HCT116 (cell line): ENCODE data around the gene THUMPD2. TPM values are rescaled to one million over a fixed set of nuclear protein-coding genes. Genes with fewer than 3 reads are reported as not detected.

ENCODE experiments used
- ATAC-seq: fragments of 200-7000 bp; cut with Tn5 transposase; 2 replicates; pipeline ENCODE4 v1.9.1; 2020; ENCODE audit warnings: mild to moderate bottlenecking, moderate library complexity
- BruUV-seq: library from RNA; stranded (reverse); fragments of 400-500 nt; replicated peaks from 2 replicates; lab custom pipeline; 2021; lab: Mats Ljungman, UMichigan
- CTCF ChIA-PET: fragments of 300-600 bp; sonication (Branson Sonifier 250); formaldehyde crosslinking; loops from one replicate; lab custom pipeline; 2021; ENCODE audit warnings: antibody characterized with exemption; lab: Charles Lee
- POLR2A ChIA-PET: fragments of 300-600, 350-600 bp; sonication (Branson Sonifier 250); formaldehyde crosslinking; loops from one replicate; lab custom pipeline; 2021; ENCODE audit warnings: antibody characterized with exemption; lab: Charles Lee
- RAD21 ChIA-PET, 2 experiments: fragments of 300-600 bp; sonication (Branson Sonifier 250); formaldehyde crosslinking; loops; one replicate each; lab custom pipeline; 2023; ENCODE audit warnings: low total read pairs in 2 of 2; ENCODE audit not compliant: uncharacterized antibody in 2 of 2, unreplicated experiment in 2 of 2, low non-redundant PET in 1 of 2; lab: Charles Lee
- DNase-seq: peaks from one replicate; pipeline ENCODE4 v3.0.0-alpha.2; 2010; ENCODE audit warnings: low read depth, low spot score
- H2AFZ ChIP-seq: fragments of 200-600 bp; shearing (Covaris generic), sonication (generic); 2 replicates; pipeline ENCODE4 v1.6.1; 2017; ENCODE audit warnings: low read depth, mixed run types, mixed read lengths, antibody characterized with exemption, low read length; ENCODE audit not compliant: poor library complexity, severe bottlenecking
- H3K27ac ChIP-seq: 2 replicates; pipeline ENCODE4 v1.5.1; 2012; ENCODE audit warnings: low read depth, low read length
- H3K27me3 ChIP-seq: fragments of 200-600 bp; sonication (generic); 2 replicates; pipeline ENCODE4 v1.6.1; 2016; ENCODE audit warnings: mixed run types, low read length, mixed read lengths; ENCODE audit not compliant: insufficient read depth
- H3K36me3 ChIP-seq, 2 experiments: fragments of 200-500 bp in 1 of 2; fragments of 200-600 bp in 1 of 2; sonication (Bioruptor generic) in 1 of 2; sonication (generic) in 1 of 2; 2 replicates each; pipeline versions ENCODE4 v1.5.1 to v1.6.1; 2014 to 2016; ENCODE audit warnings: low read length in 2 of 2, inconsistent platforms in 1 of 2, mixed read lengths in 1 of 2, mixed run types in 1 of 2; ENCODE audit not compliant: insufficient read depth in 2 of 2, control insufficient read depth in 1 of 2
- H3K4me1 ChIP-seq, 2 experiments: fragments of 200-600 bp in 1 of 2; sonication (generic) in 1 of 2; 2 replicates each; pipeline versions ENCODE4 v1.5.1 to v1.6.1; 2012 to 2017; ENCODE audit warnings: low read length in 2 of 2, inconsistent platforms in 1 of 2, mild to moderate bottlenecking in 1 of 2, mixed read lengths in 1 of 2, mixed run types in 1 of 2, moderate library complexity in 1 of 2; ENCODE audit not compliant: insufficient read depth in 2 of 2, control insufficient read depth in 1 of 2
- H3K4me2 ChIP-seq: fragments of 200-600 bp; sonication (generic); 2 replicates; pipeline ENCODE4 v1.6.1; 2017; ENCODE audit warnings: mixed run types, low read length, mixed read lengths
- H3K4me3 ChIP-seq, 2 experiments: fragments of 200-600 bp in 1 of 2; sonication (generic) in 1 of 2; replicated peaks in 1 of 2; 2 replicates each; pipeline ENCODE4 v1.5.1; 2011 to 2016; ENCODE audit warnings: low read length in 2 of 2, control low read depth in 1 of 2, low read depth in 1 of 2, mild to moderate bottlenecking in 1 of 2, mixed read lengths in 1 of 2, mixed run types in 1 of 2
- H3K79me2 ChIP-seq: fragments of 200-600 bp; sonication (generic); 2 replicates; pipeline ENCODE4 v1.6.1; 2017; ENCODE audit warnings: mild to moderate bottlenecking, mixed run types, low read length, moderate library complexity, mixed read lengths; ENCODE audit not compliant: insufficient read depth
- H3K9ac ChIP-seq: fragments of 200-600 bp; sonication (generic); 2 replicates; pipeline ENCODE4 v1.6.1; 2016; ENCODE audit warnings: low read length, mixed read lengths
- H3K9me2 ChIP-seq: fragments of 200-600 bp; sonication (generic), shearing (Covaris generic); 2 replicates; pipeline ENCODE4 v1.6.1; 2017; ENCODE audit warnings: mixed run types, mild to moderate bottlenecking, moderate library complexity; ENCODE audit not compliant: insufficient read depth
- H3K9me3 ChIP-seq, 2 experiments: fragments of 200-500 bp in 1 of 2; fragments of 200-600 bp in 1 of 2; sonication (Bioruptor generic) in 1 of 2; sonication (generic) in 1 of 2; 2 replicates each; pipeline ENCODE4 v1.6.1; 2014 to 2017; ENCODE audit warnings: low read length in 2 of 2, mixed read lengths in 2 of 2, inconsistent platforms in 1 of 2, low read depth in 1 of 2, mild to moderate bottlenecking in 1 of 2, mixed run types in 1 of 2, moderate library complexity in 1 of 2; ENCODE audit not compliant: control insufficient read depth in 1 of 2, insufficient read depth in 1 of 2
- H4K20me1 ChIP-seq: fragments of 200-600 bp; sonication (generic), shearing (Covaris generic); 2 replicates; pipeline ENCODE4 v1.6.1; 2017; ENCODE audit warnings: mixed run types, mild to moderate bottlenecking, moderate library complexity; ENCODE audit not compliant: insufficient read depth
- CBX3 ChIP-seq: IDR thresholded peaks from 2 replicates; pipeline ENCODE4 v1.6.1; 2012; ENCODE audit warnings: low read depth
- EGR1 ChIP-seq: IDR thresholded peaks from 2 replicates; pipeline ENCODE4 v1.6.1; 2012; ENCODE audit warnings: low read depth
- ELF1 ChIP-seq: IDR thresholded peaks from 2 replicates; pipeline ENCODE4 v1.6.1; 2012; ENCODE audit warnings: low read depth, borderline replicate concordance
- EZH2phosphoT487 ChIP-seq: fragments of 200-600 bp; IDR thresholded peaks from 2 replicates; pipeline ENCODE4 v1.6.1; 2018; ENCODE audit warnings: antibody characterized with exemption, borderline replicate concordance
- MAX ChIP-seq: IDR thresholded peaks from 2 replicates; pipeline ENCODE4 v1.6.1; 2012
- RAD21 ChIP-seq: IDR thresholded peaks from 2 replicates; pipeline ENCODE4 v1.6.1; 2012; ENCODE audit warnings: low read depth, mild to moderate bottlenecking
- REST ChIP-seq: IDR thresholded peaks from 2 replicates; pipeline ENCODE4 v1.6.1; 2012; ENCODE audit warnings: low read depth
- SRF ChIP-seq: IDR thresholded peaks from 2 replicates; pipeline ENCODE4 v1.6.1; 2012; ENCODE audit warnings: low read depth
- TCF7L2 ChIP-seq: IDR thresholded peaks from 2 replicates; pipeline ENCODE4 v1.7.0; 2011; ENCODE audit warnings: borderline replicate concordance, inconsistent platforms; ENCODE audit not compliant: insufficient read depth, insufficient read length; ENCODE audit errors: extremely low read depth
- YY1 ChIP-seq: IDR thresholded peaks from 2 replicates; pipeline ENCODE4 v1.6.1; 2011; ENCODE audit warnings: low read length, low read depth, moderate library complexity, mild to moderate bottlenecking; ENCODE audit not compliant: insufficient replicate concordance; ENCODE audit errors: extremely low read depth
- intact Hi-C: fragments of 100-400 bp; cut with micrococcal nuclease; formaldehyde crosslinking; loops from 2 replicates; pipeline ENCODE4 v1.10.0; 2022
- total RNA-seq: library from RNA; stranded (reverse); gene quantifications from one replicate; pipeline ENCODE4 v1.2.1, GENCODE V29; 2021; ENCODE audit not compliant: unreplicated experiment
- TF ChIP-seq, protein P1 (sequence below): IDR thresholded peaks from 2 replicates; pipeline ENCODE4 v1.6.1; 2012

Gene THUMPD2
- total RNA-seq, 1 experiment from 2014 or later: 15.8 TPM

DNA sequence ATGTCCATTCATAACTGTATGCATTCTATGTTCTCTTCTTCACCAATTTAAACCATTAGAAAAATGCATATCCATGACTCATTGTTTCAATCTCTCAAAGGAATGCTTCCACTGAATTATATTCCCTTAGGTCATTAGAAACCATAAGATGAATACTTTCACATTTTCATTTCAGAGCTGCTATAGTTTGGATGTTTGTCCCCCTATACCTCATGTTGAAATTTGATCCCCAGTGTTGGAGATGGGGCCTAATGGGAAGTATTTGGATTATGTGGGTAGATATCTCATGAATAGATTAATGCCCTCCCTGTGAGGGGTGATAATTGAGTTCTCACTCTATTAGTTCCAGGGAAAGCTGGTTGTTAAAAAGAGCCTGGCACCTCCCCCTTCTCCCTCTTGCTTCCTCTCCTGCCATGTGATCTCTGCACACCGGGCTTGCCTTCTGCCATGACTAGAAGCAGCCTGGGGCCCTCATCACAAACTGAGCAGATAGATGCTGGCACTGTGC lies 35.7 kb downstream of the THUMPD2 start:
- ChIA-PET CTCF (interaction anchor here (1.5 kb wide), 1 partner anchor 13 kb away, joined by 3 read pairs; no protein-coding TSS in a partner anchor), POLR2A (interaction anchor here (0.5 kb wide), 1 partner anchor 589 kb away, joined by 6 read pairs; no protein-coding TSS in a partner anchor), RAD21 (no interaction called here)
- H3K4me1 ChIP-seq: no peaks in the 10 kb centered on the region
- H3K9me2 ChIP-seq: no peaks in the 10 kb centered on the region
- H3K36me3 ChIP-seq: peaks cover 24 to 47% of the 10 kb centered on the region in 2 experiments
- TF ChIP-seq MAX (no peak), TCF7L2 (no peak), SRF (no peak), CBX3 (no peak), RAD21 (no peak), REST (no peak), YY1 (no peak), ELF1 (no peak), EGR1 (no peak), EZH2phosphoT487 (no peak)
- TF ChIP-seq, protein P1, sequence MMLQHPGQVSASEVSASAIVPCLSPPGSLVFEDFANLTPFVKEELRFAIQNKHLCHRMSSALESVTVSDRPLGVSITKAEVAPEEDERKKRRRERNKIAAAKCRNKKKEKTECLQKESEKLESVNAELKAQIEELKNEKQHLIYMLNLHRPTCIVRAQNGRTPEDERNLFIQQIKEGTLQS: no peak
- H3K4me3 ChIP-seq: no peak overlapping the region
- intact Hi-C loops: no loop called here
- peaks cover 10% of the 10 kb centered on the region for H3K79me2 ChIP-seq
- no peaks in the 10 kb centered on the region for H3K9me3 ChIP-seq
- no peak for DNase-seq
- no peak overlapping the region for H3K9ac ChIP-seq
- H2AFZ ChIP-seq: no peak overlapping the region
- no peak overlapping the region for H3K4me2 ChIP-seq
- no peak for ATAC-seq
- no TSS peak for BruUV-seq
- H3K27me3 ChIP-seq: no peaks in the 10 kb centered on the region
- no peak overlapping the region for H3K27ac ChIP-seq
- no peaks in the 10 kb centered on the region for H4K20me1 ChIP-seq
